NCI-H1694 treated with DMSO at 0.1 percent for 48 hours (cell line): ENCODE data around the gene KLHL42.
"Not testable (repeated sequence)": the region's sequence is repeated elsewhere in the genome, so short reads cannot be mapped to it uniquely, and the experiment has no call there.

ENCODE experiments used
- DNase-seq: peaks from one replicate; lab custom pipeline; 2025; lab: John Stamatoyannopoulos, UW

The KLHL42 gene

DNA sequence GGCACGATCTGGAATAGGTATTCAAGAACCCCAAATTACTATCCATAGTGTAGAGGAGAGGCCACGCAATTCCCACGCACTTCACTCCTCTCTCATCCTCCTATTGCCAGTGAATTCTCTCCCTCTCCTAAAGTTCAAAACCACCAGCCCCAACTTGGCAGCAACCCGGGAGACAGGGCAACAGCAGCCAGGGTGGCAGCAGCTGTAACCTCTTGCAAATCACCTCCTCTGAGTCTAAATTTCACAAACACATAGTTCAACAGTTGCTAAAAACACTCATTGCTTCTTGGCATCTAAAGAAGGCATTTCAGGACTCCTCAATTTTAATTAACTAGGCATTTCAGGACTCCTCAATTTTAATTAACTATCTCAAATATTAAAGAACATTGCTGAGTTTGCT, 37.7 kb downstream of the KLHL42 start:
- DNase-seq = no peak

GRCh38 chr12:27818401-27818918, 38.4 kb downstream of the KLHL42 start:
- DNase-seq = no peak

GRCh38 chr12:27820564-27820963, 40.5 kb downstream of the KLHL42 start:
- no peak for DNase-seq

GRCh38 chr12:27821259-27821973, 41.4 kb downstream of the KLHL42 start:
- peak; percentile 73 for DNase-seq

DNA sequence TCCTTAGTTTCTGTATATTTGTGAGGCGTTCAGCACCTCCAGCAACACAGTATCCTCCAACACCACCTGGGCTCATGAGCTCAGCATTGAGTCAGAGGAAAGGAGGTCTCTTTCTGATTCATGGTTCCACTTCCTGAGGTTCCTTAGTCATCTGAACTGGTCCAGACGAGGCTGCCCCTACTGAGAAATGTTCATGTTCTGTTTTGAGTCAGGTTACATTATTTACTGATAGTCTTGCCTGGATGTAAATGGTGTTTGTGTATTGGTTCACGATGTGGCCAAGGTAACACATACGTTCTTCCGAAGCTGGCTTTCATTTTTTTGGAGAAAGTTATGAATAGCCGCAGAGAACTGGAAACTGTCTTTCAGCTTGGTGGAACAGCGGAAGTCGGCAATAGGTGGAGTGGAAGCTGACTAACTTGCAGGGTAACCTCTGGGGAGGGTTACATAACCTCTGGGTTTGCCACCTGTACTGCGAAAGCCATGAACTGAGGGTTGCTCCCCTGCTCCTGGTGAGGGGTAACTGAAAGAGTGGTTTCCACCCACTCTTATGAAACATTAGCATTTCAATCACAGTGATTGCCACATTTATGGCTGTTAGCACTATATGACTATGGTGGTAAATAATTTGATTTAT, 42.2 kb downstream of the KLHL42 start:
- DNase-seq = no peak

DNA sequence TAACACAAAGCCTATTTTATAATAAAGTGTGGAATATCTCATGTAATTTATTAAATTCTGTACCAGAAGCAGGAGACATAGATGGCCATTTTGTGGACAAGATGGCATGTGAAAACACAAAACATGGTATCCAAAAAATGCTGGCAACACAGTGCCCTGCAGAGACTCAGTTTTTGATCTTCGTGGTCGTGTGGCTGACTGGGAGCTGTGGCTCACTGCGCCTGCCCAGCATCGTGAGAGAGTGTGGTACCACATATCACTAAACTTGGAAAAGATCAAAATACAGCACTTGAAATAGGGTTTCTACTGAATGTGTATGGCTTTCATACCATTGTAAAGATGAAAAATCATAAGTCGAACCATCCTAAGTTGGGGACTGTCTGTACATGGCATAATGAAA, 43.0 kb downstream of the KLHL42 start:
- no peak for DNase-seq

GRCh38 chr12:27824126-27824842, 44.3 kb downstream of the KLHL42 start:
- no peak for DNase-seq

GRCh38 chr12:27826076-27826475, 46.0 kb downstream of the KLHL42 start:
- no peak for DNase-seq

- DNase-seq = no peak
These were observed 48.2 kb downstream of the KLHL42 start for GRCh38 chr12:27828196-27828595.

DNA sequence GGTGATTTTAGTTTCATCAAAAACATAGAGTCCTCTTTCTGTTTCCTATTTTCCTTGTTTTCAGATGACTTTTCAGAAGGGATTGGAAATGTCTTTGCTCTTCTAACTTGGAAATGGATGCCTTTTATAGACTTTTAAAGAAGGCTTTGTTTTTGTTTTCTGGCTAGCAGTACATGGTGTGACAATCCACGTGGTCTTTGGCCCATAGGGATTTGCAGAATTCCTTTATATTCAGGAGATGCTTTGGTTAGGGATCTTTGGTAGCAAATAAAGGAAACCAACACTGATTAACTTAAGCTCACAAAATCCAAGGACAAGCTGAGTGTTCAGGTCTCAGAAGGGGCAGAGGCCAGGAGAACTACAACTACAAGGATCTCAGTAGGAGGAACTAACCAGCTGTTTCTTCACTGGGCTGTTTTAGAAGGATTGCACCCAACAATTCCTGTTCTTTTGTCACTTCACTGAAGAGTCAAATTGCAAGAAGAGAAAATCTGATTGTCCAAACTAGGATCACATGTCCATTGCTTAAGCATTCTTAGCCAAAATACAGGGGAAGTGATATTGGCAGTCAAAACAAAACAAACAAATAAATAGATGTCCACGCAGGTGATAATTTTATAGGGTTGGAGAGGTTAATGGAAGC, 58.6 kb downstream of the KLHL42 start:
- no peak for DNase-seq

DNA sequence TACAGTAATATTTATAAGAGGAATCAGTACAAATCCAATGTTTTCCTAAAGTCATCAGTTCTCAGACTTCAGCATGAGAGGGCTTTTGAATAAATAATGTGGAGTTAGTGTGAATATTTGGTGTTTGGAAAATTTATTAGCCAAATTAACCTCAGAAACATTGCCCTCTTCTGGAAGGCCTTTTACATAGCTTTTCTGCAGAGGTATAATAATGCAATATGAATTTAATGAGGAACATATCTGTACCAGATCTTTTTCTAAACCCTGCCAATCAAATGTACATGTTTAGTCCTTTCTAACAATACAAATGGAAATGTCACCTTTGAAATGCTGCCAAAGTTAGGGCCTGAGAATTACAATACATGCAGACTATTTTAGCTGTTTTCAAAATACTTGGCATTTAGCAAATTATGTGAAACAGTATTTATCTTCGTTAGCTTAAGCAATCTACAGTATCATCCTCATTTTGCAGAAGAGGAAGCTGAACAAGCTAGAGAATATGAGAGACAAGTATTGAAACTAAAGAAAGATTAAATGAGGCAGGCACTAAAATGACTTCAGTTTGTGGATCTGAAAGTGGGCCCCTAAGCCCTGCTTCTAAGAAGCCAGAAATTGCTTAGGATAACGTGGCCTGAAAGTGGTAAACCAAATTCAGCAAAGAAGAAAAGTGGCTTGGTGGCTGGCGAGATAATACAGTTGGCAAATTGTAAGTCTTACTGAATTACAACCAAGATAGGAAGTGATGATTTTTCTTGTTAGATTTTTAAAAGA, 60.4 kb downstream of the KLHL42 start:
- peak; percentile 10 for DNase-seq

DNA sequence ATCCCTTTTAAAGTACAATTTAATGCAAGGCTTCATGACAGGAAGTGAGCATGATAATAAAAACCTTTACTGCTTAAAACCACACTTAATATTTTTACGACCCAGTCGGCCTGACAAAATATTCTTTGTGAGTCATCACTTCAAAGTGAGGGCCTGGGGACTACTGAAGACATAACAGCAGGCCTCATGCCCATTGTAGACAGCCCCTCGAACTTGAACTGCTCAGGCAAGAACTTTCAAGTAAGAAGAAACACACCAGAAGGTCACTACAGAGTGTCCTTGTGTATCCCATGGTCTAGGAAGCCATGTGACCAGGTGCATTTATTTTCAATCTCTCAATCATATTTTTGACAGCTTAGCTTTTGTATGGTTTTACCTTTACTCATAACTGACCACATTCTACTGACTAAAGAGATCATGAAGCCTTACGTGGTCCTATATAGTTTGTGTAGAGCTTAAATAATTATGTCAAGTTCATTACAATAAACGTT, 61.4 kb downstream of the KLHL42 start:
- no peak for DNase-seq

DNA sequence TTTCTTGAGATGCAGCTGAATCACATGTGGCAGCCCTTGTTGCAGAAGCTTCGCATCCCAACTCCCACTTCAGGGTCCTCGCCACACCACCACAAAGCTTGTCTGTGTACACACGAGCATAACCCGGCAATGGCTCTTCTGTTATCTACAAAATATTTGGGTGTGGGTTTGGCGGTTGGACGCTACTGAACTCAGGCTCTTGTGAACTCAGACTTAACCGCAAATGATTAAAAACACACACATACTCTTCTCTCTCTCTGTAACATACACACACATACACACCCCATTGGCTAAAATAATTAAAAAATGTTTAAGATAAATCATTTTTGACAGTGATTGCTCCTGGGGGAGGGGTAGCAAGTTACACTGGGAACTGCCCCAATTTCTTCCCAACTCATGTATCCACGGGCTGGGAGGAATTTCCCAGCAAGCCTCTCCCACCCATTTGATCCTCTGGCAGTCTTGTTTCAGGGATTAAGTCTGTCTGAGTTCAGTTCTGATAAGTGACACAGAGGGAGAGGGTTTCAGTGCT, 63.7 kb downstream of the KLHL42 start:
- no peak for DNase-seq

GRCh38 chr12:27844366-27845090, 64.5 kb downstream of the KLHL42 start:
- DNase-seq = no peak

GRCh38 chr12:27845187-27845586, 65.2 kb downstream of the KLHL42 start:
- DNase-seq = no peak

DNA sequence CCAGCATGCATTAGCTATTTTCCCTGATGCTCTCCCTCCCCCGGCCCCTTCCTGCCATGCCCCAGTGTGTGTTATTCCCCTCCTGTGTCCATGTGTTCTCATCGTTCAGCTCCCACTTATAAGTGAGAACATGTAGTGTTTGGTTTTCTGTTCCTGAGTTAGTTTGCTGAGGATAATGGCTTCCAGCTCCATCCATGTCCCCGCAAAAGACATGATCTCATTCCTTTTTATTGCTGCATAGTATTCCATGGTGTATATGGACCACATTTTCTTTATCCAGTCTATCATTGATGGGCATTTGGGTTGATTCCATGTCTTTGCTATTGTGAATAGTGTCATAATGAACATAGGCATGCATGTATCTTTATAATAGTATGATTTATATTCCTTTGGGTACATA, 65.7 kb downstream of the KLHL42 start:
- not testable (repeated sequence) for DNase-seq

DNA sequence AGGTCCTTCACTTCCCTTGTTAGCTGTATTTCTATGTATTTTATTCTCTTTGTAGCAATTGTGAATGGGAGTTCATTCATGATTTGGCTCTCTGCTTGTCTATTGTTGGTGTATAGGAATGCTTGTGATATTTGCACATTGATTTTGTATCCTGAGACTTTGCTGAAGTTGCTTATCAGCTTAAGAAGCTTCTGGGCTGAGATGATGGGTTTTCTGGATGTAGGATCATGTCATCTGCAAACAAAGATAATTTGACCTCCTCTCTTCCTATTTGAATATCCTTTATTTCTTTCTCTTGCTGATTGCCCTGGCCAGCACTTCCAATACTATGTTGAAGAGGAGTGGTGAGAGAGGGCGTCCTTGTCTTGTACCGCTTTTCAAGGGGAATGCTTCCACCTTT, 67.3 kb downstream of the KLHL42 start:
- not testable (repeated sequence) for DNase-seq

- no peak for DNase-seq
These were observed 71.3 kb downstream of the KLHL42 start for GRCh38 chr12:27851311-27851710.

- no peak for DNase-seq
These were observed 72.1 kb downstream of the KLHL42 start for GRCh38 chr12:27852117-27852516.
